GM12872 (cell line): ENCODE measurements around the gene FAM135A.

ENCODE experiments used
- TF ChIP-seq, protein P1 (sequence below): IDR thresholded peaks from 3 replicates; pipeline ENCODE4 v1.5.1; 2011; ENCODE audit warnings: low read depth, mild to moderate bottlenecking, low read length, moderate library complexity; ENCODE audit not compliant: insufficient read depth

The FAM135A gene

DNA sequence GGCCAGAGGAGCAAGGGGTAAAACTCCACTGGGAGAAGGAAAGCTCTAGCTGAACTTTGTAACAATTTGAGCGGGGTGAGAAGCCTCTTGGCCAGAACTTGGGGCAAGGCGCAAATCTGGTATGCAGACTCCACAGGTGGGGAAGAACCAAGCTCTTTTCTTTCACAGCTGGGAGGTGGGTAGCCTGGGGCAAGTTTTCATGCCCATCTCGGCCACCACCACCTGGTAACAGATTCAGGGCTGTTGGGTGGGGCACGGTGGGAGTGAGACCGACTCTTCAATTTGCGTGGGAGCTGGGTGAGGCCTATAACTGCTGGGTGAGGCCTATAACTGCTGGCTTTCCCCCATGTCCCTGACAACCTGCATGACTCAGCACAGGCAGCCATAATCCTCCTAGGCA lies 190.9 kb downstream of the FAM135A start:
- TF ChIP-seq, protein P1, sequence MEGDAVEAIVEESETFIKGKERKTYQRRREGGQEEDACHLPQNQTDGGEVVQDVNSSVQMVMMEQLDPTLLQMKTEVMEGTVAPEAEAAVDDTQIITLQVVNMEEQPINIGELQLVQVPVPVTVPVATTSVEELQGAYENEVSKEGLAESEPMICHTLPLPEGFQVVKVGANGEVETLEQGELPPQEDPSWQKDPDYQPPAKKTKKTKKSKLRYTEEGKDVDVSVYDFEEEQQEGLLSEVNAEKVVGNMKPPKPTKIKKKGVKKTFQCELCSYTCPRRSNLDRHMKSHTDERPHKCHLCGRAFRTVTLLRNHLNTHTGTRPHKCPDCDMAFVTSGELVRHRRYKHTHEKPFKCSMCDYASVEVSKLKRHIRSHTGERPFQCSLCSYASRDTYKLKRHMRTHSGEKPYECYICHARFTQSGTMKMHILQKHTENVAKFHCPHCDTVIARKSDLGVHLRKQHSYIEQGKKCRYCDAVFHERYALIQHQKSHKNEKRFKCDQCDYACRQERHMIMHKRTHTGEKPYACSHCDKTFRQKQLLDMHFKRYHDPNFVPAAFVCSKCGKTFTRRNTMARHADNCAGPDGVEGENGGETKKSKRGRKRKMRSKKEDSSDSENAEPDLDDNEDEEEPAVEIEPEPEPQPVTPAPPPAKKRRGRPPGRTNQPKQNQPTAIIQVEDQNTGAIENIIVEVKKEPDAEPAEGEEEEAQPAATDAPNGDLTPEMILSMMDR, result no peak
